Measurements from ENCODE around the gene MYBPC1.

- TF ChIP-seq CTCF (IDR thresholded peaks at IDR 0.05) = no peak
- no peak for TF ChIP-seq TCF7L2 (IDR thresholded peaks at IDR 0.05; ENCODE audit: low read depth, low read length)
- no peak for TF ChIP-seq POLR2AphosphoS5 (IDR thresholded peaks at IDR 0.05; ENCODE audit: low read depth, low read length)
Measured at GRCh38 chr12:101722392-101722791, 127.6 kb downstream of the MYBPC1 start.

Data from Panc1 (cell line).